ENCODE data around the gene ACBD4.

DNA sequence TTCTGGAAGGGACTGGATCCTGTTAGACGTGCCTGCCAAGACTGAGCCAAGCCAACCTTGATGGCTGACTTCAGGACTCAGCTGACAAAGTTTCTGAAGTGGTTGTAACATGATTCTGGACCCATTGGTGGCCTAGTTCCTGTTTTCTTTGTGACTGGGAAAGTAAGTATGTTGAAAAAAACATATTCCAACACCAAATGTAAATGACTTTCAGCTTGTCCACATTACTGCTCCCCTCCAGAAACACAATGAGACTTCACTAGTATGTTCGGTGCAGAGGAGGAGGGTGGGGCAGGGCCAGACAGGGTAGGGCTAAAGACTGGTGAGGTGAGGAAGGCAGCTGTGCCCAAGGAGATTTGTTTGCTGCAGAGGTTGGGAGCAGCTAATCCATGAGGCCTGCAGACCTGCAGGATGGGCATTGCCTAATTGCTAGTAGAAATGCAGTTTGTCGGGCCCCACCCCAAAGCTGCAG, 47.9 kb upstream of the ACBD4 start:
- TF ChIP-seq, protein P1, sequence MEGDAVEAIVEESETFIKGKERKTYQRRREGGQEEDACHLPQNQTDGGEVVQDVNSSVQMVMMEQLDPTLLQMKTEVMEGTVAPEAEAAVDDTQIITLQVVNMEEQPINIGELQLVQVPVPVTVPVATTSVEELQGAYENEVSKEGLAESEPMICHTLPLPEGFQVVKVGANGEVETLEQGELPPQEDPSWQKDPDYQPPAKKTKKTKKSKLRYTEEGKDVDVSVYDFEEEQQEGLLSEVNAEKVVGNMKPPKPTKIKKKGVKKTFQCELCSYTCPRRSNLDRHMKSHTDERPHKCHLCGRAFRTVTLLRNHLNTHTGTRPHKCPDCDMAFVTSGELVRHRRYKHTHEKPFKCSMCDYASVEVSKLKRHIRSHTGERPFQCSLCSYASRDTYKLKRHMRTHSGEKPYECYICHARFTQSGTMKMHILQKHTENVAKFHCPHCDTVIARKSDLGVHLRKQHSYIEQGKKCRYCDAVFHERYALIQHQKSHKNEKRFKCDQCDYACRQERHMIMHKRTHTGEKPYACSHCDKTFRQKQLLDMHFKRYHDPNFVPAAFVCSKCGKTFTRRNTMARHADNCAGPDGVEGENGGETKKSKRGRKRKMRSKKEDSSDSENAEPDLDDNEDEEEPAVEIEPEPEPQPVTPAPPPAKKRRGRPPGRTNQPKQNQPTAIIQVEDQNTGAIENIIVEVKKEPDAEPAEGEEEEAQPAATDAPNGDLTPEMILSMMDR (IDR thresholded peaks at IDR 0.05; ENCODE audit: poor library complexity, severe bottlenecking), result no peak
- no peak for TF ChIP-seq RAD21 (conservative IDR thresholded peaks at IDR 0.05)
- TF ChIP-seq EZH2 (IDR thresholded peaks at IDR 0.05; ENCODE audit: borderline replicate concordance, insufficient read depth, low read length, poor library complexity, severe bottlenecking), result no peak
- TF ChIP-seq, protein P2, sequence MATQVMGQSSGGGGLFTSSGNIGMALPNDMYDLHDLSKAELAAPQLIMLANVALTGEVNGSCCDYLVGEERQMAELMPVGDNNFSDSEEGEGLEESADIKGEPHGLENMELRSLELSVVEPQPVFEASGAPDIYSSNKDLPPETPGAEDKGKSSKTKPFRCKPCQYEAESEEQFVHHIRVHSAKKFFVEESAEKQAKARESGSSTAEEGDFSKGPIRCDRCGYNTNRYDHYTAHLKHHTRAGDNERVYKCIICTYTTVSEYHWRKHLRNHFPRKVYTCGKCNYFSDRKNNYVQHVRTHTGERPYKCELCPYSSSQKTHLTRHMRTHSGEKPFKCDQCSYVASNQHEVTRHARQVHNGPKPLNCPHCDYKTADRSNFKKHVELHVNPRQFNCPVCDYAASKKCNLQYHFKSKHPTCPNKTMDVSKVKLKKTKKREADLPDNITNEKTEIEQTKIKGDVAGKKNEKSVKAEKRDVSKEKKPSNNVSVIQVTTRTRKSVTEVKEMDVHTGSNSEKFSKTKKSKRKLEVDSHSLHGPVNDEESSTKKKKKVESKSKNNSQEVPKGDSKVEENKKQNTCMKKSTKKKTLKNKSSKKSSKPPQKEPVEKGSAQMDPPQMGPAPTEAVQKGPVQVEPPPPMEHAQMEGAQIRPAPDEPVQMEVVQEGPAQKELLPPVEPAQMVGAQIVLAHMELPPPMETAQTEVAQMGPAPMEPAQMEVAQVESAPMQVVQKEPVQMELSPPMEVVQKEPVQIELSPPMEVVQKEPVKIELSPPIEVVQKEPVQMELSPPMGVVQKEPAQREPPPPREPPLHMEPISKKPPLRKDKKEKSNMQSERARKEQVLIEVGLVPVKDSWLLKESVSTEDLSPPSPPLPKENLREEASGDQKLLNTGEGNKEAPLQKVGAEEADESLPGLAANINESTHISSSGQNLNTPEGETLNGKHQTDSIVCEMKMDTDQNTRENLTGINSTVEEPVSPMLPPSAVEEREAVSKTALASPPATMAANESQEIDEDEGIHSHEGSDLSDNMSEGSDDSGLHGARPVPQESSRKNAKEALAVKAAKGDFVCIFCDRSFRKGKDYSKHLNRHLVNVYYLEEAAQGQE (IDR thresholded peaks at IDR 0.05; ENCODE audit: borderline replicate concordance), result no peak
- TF ChIP-seq TAF1 (IDR thresholded peaks at IDR 0.05; ENCODE audit: low read depth), result no peak

Measured in neural cell (in vitro differentiated cells).